ENCODE results near the gene PTGFR. TPM values are rescaled to one million over a fixed set of nuclear protein-coding genes. Genes with fewer than 3 reads are reported as not detected.

Gene PTGFR
- total and polyA plus RNA-seq, 2 of the 4 experiments (the other 2 are of a cell fraction): 1.7 to 5.4 TPM

DNA sequence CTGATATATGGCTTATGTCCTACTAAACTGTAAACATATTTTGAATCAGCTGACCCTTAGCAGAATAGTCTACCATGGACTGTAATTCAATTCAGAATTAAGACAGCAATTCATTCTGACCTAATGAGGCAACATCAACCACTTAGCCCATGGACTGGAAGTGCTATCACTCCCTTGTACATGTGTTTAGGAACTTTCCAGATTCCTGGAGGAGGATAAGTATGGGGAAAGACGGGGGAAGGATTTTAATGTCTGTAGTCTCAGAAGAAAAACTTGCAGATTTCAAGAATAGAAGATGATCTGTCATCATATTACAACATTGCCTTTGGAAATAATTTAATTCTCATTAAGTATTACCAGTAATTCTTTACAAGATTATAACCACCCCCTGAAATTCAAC, 56.3 kb downstream of the PTGFR start:
- dilution Hi-C loops (cut with HindIII; ENCODE audit: low sequenced_read_pairs, unreplicated experiment): no loop called here
- POLR2A ChIA-PET (ENCODE audit: unreplicated experiment): no interaction called here

More for the DNA sequence above, 56.3 kb downstream of the PTGFR start:
- intact Hi-C loops (cut with micrococcal nuclease): no loop called here
- Histone ChIP-seq H3K9me3 (ENCODE audit: control insufficient read depth, insufficient read depth, low read length) (peaks cover 5% of the 10 kb centered on the region; the same call in 1 of the 2 replicates), H3K4me2 (ENCODE audit: low read depth, low read length) (no peak overlapping the region), H3K4ac (ENCODE audit: low read depth, low read length) (no peak overlapping the region), H2BK20ac (ENCODE audit: low read depth, low read length) (no peak overlapping the region), H3K23ac (ENCODE audit: low read depth, low read length) (no peak overlapping the region), H4K8ac (ENCODE audit: low read depth in 2 of 2, low read length in 2 of 2) (no peak overlapping the region), H3K14ac (replicated peaks; ENCODE audit: low read depth, low read length) (no peak overlapping the region), H3K79me1 (ENCODE audit: low read depth in 1 of 2, low read length in 2 of 2) (no peaks in the 10 kb centered on the region), H3K4me1 (ENCODE audit: control insufficient read depth, insufficient read depth, low read length) (no peaks in the 10 kb centered on the region), H2AFZ (replicated peaks; ENCODE audit: low read length, poor library complexity) (no peak overlapping the region), H3K9ac (ENCODE audit: low read depth, low read length) (no peak overlapping the region), H2BK15ac (ENCODE audit: low read depth, low read length) (no peak overlapping the region), H3K56ac (ENCODE audit: extremely low read depth, insufficient read depth, low read length) (no peak overlapping the region), H3K18ac (ENCODE audit: low read depth, low read length) (no peak overlapping the region), H2AK9ac (replicated peaks; ENCODE audit: low read depth, low read length, poor library complexity) (no peak overlapping the region), H3K27ac (ENCODE audit: insufficient read depth, low read length) (no peak overlapping the region), H3K4me3 (ENCODE audit: insufficient read depth, low read depth, low read length) (no peak overlapping the region), H3K36me3 (ENCODE audit: control insufficient read depth, insufficient read depth, low read length) (no peaks in the 10 kb centered on the region), H4K20me1 (ENCODE audit: insufficient read depth, low read length) (no peaks in the 10 kb centered on the region), H4K91ac (ENCODE audit: insufficient read depth, low read depth, low read length) (no peak overlapping the region), H3K27me3 (ENCODE audit: control insufficient read depth, insufficient read depth, low read length) (no peaks in the 10 kb centered on the region), H2AK5ac (ENCODE audit: low read depth, low read length) (no peak overlapping the region), H4K5ac (ENCODE audit: low read depth, low read length) (no peak overlapping the region), H3K9me1 (ENCODE audit: insufficient read depth, low read length) (no peaks in the 10 kb centered on the region), H2BK5ac (ENCODE audit: low read depth, low read length, poor library complexity, severe bottlenecking) (no peak overlapping the region), H2BK120ac (ENCODE audit: low read depth, low read length) (no peak overlapping the region)
- WGBS, 2 experiments (ENCODE audit: extremely low coverage in 2 of 2, insufficient read length in 1 of 2): no CpG with 5 or more reads among the region's 1 CpG
- in situ Hi-C loops (cut with MboI; ENCODE audit: low sequenced_read_pairs): no loop called here
- CTCF ChIA-PET: interaction anchor here (0.8 kb wide), 1 partner anchor 10 kb away, joined by 3 read pairs; no protein-coding TSS in a partner anchor
- no peak for TF ChIP-seq RAD21 (IDR thresholded peaks at IDR 0.05; ENCODE audit: low read length)
- no peak for TF ChIP-seq MXI1 (IDR thresholded peaks at IDR 0.05; ENCODE audit: borderline replicate concordance, low read depth, low read length)
- DNase-seq: no peak
- no peak for ATAC-seq (ENCODE audit: low read depth)
- BruUV-seq (replicated peaks): no TSS peak

All from IMR-90 (cell line).